ENCODE data around the gene GFRA1. TPM values are rescaled to one million over a fixed set of nuclear protein-coding genes. Genes with fewer than 3 reads are reported as not detected.

GFRA1 gene
- total and polyA plus RNA-seq, 2 of the 8 experiments (the other 6 are each of a cell fraction or from before 2014, with no cell fraction given): 1.1 to 2.0 TPM

- no peaks in the 10 kb centered on the region for H4K20me1 ChIP-seq (replicated peaks in 1 of 2; ENCODE audit: control insufficient read depth in 1 of 2, insufficient read depth in 2 of 2, low read length in 2 of 2)
- H4K5ac ChIP-seq (ENCODE audit: insufficient read length, low read depth, low read length): no peak overlapping the region
- 85% methylated on average over 2 of the region's 2 CpGs; no CpG with 5 or more reads in 1 of the 2 experiments for WGBS, 2 experiments (ENCODE audit: extremely low coverage in 1 of 2, insufficient coverage in 1 of 2, insufficient read length in 1 of 2, insufficient replicate concordance in 2 of 2, low coverage in 1 of 2, low lambda C conversion rate in 2 of 2, missing lambda C conversion rate in 1 of 2)
- no peak overlapping the region for H3K4me2 ChIP-seq (ENCODE audit: insufficient read depth in 1 of 2, low read depth in 2 of 2, low read length in 2 of 2)
- no peak overlapping the region for H4K8ac ChIP-seq (ENCODE audit: extremely low read depth, insufficient read depth, low read length)
- H2AFZ ChIP-seq (ENCODE audit: low read length): no peak overlapping the region
- H3K79me1 ChIP-seq (ENCODE audit: low read depth, low read length): no peaks in the 10 kb centered on the region
- H3K27ac ChIP-seq (ENCODE audit: low read depth, low read length): no peak overlapping the region
- no peak overlapping the region for H4K91ac ChIP-seq (replicated peaks; ENCODE audit: insufficient read length, low read length)
- CTCF ChIA-PET (ENCODE audit: partially characterized antibody): interaction anchor here (0.6 kb wide), 2 partner anchors 112 to 546 kb away, joined by 3 read pairs; no protein-coding TSS in a partner anchor
- H2BK5ac ChIP-seq (ENCODE audit: low read depth, low read length): no peak overlapping the region
- H3K23me2 ChIP-seq (ENCODE audit: low read depth, low read length): no peaks in the 10 kb centered on the region
- H3K9ac ChIP-seq (replicated peaks in 1 of 4; ENCODE audit: extremely low read depth in 1 of 4, low read depth in 3 of 4, low read length in 3 of 4): no peak overlapping the region
- no peak overlapping the region for H3K56ac ChIP-seq (replicated peaks; ENCODE audit: insufficient read length, low read depth, low read length)
- no peak overlapping the region for H2BK20ac ChIP-seq (ENCODE audit: low read length)
- H2BK120ac ChIP-seq (replicated peaks; ENCODE audit: low read depth, low read length): no peak overlapping the region
- H3K14ac ChIP-seq (ENCODE audit: insufficient read length): no peak overlapping the region
- no peak overlapping the region for H3K23ac ChIP-seq (ENCODE audit: insufficient read length)
- no peak overlapping the region for H3K4ac ChIP-seq (replicated peaks; ENCODE audit: insufficient read length, low read depth, low read length)
- H2BK12ac ChIP-seq (ENCODE audit: low read depth, low read length): no peak overlapping the region
- H3K4me3 ChIP-seq (ENCODE audit: extremely low read depth in 1 of 4, insufficient read depth in 2 of 4, low read depth in 3 of 4, low read length in 4 of 4): no peak overlapping the region
- H3K27me3 ChIP-seq (replicated peaks in 1 of 4; ENCODE audit: control insufficient read depth in 3 of 4, extremely low read depth in 1 of 4, insufficient read depth in 3 of 4, low read length in 3 of 4): no peaks in the 10 kb centered on the region
- no peak overlapping the region for H2AK5ac ChIP-seq (ENCODE audit: low read depth, low read length)
- no peaks in the 10 kb centered on the region for H3K36me3 ChIP-seq (ENCODE audit: control insufficient read depth in 2 of 4, insufficient read depth in 4 of 4, low read length in 3 of 4)
- DNase-seq (ENCODE audit: low read depth in 1 of 2, low spot score in 2 of 2) (no peak), FAIRE-seq (no peak)
- no peak overlapping the region for H2BK15ac ChIP-seq (ENCODE audit: low read length)
- no peak for TF ChIP-seq CTBP2 (IDR thresholded peaks at IDR 0.05; ENCODE audit: borderline replicate concordance, insufficient read depth, insufficient read length, low read length)
- TF ChIP-seq NANOG (IDR thresholded peaks at IDR 0.05; ENCODE audit: insufficient read depth, low read depth, low read length, poor library complexity, severe bottlenecking): no peak
- no peak for TF ChIP-seq SP1 (IDR thresholded peaks at IDR 0.05; ENCODE audit: low read depth, low read length)
- no peak for TF ChIP-seq TBP (IDR thresholded peaks at IDR 0.05; ENCODE audit: low read depth, low read length)
- POLR2A ChIA-PET (ENCODE audit: partially characterized antibody): interaction anchor here (0.7 kb wide), 1 partner anchor 25 kb away, joined by 3 read pairs; no protein-coding TSS in a partner anchor
- peaks cover 0 to 2% (median 0%) of the 10 kb centered on the region in 4 experiments; a peak in 2 of 7 replicates for H3K4me1 ChIP-seq (replicated peaks in 1 of 4; ENCODE audit: control insufficient read depth in 3 of 4, insufficient read depth in 4 of 4, low read length in 3 of 4)
- no peaks in the 10 kb centered on the region for H3K79me2 ChIP-seq (ENCODE audit: control insufficient read depth in 1 of 2, insufficient read depth in 2 of 2, low read length in 2 of 2)
- H3K18ac ChIP-seq (ENCODE audit: extremely low read depth, low read length): no peak overlapping the region
- H3K9me3 ChIP-seq (ENCODE audit: insufficient read depth in 2 of 2, low read depth in 1 of 2, low read length in 1 of 2): no peaks in the 10 kb centered on the region
Measured at GRCh38 chr10:116232613-116233012, 40.4 kb downstream of the GFRA1 start.
